ENCODE data around the gene MSH4.
A peak's percentile ranks its signal among the peaks of the same experiment; 100 is the strongest.
"Not testable (repeated sequence)": the region's sequence is repeated elsewhere in the genome, so short reads cannot be mapped to it uniquely, and the experiment has no call there.

MSH4 gene

GRCh38 chr1:75796376-75797272, at the start of gene MSH4:
TSS of gene MSH4 (plus strand) at chr1:75796882. CDS start at chr1:75796986, 104 bp downstream.
- H3K27me3 Mint-ChIP-seq (ENCODE audit: low read depth) = no peaks in the 10 kb centered on the region
- H3K36me3 Mint-ChIP-seq (ENCODE audit: low read depth) = peaks cover 46% of the 10 kb centered on the region
- no peak within 1 kb of the TSS for H3K4me3 Mint-ChIP-seq
- H3K4me1 Mint-ChIP-seq (ENCODE audit: low read depth) = peaks cover 4% of the 10 kb centered on the region
- H3K27ac Mint-ChIP-seq = no peak within 1 kb of the TSS
- H3K9me3 Mint-ChIP-seq = no peaks in the 10 kb centered on the region

DNA sequence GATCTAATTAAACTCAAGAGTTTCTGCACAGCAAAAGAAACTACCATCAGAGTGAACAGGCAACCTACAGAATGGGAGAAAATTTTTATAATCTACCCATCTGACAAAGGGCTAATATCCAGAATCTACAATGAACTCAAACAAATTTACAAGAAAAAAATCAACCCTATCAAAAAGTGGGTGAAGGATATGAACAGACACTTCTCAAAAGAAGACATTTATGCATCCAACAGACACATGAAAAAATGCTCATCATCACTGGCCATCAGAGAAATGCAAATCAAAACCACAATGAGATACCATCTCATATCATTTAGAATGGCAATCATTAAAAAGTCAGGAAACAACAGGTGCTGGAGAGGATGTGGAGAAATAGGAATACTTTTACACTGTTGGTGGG, 39.5 kb upstream of the MSH4 start:
- H3K4me1 Mint-ChIP-seq (ENCODE audit: low read depth); H3K27ac Mint-ChIP-seq; H3K27me3 Mint-ChIP-seq (ENCODE audit: low read depth); H3K4me3 Mint-ChIP-seq: not testable (repeated sequence)
- H3K9me3 Mint-ChIP-seq = peaks cover 25% of the 10 kb centered on the region
- peaks cover 58% of the 10 kb centered on the region for H3K36me3 Mint-ChIP-seq (ENCODE audit: low read depth)

- not testable (repeated sequence) for H3K4me3 Mint-ChIP-seq; H3K27me3 Mint-ChIP-seq (ENCODE audit: low read depth); H3K4me1 Mint-ChIP-seq (ENCODE audit: low read depth); H3K27ac Mint-ChIP-seq
- Mint-ChIP-seq H3K36me3 (ENCODE audit: low read depth) (peaks cover 47% of the 10 kb centered on the region), H3K9me3 (peaks cover 25% of the 10 kb centered on the region)
Observed at GRCh38 chr1:75758543-75758942, 38.1 kb upstream of the MSH4 start.

- Mint-ChIP-seq H3K4me1 (ENCODE audit: low read depth) (no peaks in the 10 kb centered on the region), H3K4me3 (no peak overlapping the region), H3K27me3 (ENCODE audit: low read depth) (no peaks in the 10 kb centered on the region), H3K27ac (no peak overlapping the region), H3K36me3 (ENCODE audit: low read depth) (peaks cover 3% of the 10 kb centered on the region), H3K9me3 (no peaks in the 10 kb centered on the region)
Observed at GRCh38 chr1:75764057-75764655, 32.5 kb upstream of the MSH4 start.

DNA sequence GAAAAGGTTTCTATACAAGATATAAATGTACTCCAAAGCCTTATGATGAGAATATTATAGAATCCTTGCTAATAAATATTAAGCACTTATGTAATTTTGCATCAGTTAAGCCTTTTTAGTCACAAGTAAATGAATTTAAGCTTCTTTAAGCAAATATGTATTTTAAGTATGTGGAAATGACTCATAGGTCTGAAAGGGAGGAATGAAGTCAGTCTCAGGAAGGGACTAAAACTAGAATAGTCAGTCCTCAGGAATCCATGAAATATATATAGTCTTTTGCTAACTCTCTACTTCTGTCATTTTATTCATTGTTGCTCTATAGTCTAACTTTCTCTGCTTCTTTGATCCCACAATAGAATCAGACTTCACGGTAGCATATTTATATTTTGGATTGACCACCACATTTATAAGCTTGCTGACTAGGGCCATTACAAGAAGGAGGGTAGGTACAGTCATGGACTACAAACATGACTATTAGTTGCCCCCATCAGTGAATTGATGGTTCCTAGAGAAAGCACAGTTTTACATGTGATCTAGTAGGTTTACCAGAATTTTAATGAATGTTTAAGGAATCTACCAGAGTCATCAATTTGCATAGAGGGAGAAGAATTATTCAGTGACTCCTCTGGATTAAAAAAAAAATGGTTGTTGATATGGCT, 30.9 kb upstream of the MSH4 start:
- Mint-ChIP-seq H3K27me3 (ENCODE audit: low read depth) (no peaks in the 10 kb centered on the region), H3K9me3 (no peaks in the 10 kb centered on the region), H3K27ac (no peak overlapping the region), H3K4me1 (ENCODE audit: low read depth) (no peaks in the 10 kb centered on the region), H3K4me3 (no peak overlapping the region), H3K36me3 (ENCODE audit: low read depth) (peaks cover 2% of the 10 kb centered on the region)

DNA sequence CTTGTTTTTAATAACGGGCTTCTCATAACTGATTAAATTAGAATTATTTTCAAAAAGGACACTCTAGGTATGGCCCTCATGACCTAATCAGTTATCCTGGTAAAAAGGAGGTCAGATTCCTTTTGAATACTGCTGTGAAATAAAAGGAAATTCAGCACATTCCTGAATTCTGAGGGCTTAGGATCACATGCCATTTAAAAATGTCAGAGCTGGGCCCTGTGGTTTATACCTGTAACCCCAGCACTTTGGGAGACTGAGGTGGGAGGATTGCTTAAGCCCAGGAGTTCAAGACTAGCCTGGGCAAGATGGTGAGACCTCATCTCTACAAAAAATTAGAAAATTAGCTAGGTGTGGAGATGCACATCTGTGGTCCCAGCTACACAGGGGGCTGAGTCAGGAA, 28.7 kb upstream of the MSH4 start:
- Mint-ChIP-seq H3K36me3 (ENCODE audit: low read depth) (no peaks in the 10 kb centered on the region), H3K27ac (no peak overlapping the region), H3K4me3 (no peak overlapping the region), H3K4me1 (ENCODE audit: low read depth) (no peaks in the 10 kb centered on the region), H3K27me3 (ENCODE audit: low read depth) (no peaks in the 10 kb centered on the region), H3K9me3 (no peaks in the 10 kb centered on the region)

GRCh38 chr1:75770761-75771160, 25.9 kb upstream of the MSH4 start:
- no peaks in the 10 kb centered on the region for H3K36me3 Mint-ChIP-seq (ENCODE audit: low read depth)
- H3K9me3 Mint-ChIP-seq = no peaks in the 10 kb centered on the region
- H3K27ac Mint-ChIP-seq = no peak overlapping the region
- H3K4me1 Mint-ChIP-seq (ENCODE audit: low read depth) = peaks cover 2% of the 10 kb centered on the region
- H3K4me3 Mint-ChIP-seq = no peak overlapping the region
- H3K27me3 Mint-ChIP-seq (ENCODE audit: low read depth) = no peaks in the 10 kb centered on the region

GRCh38 chr1:75771978-75772377, 24.7 kb upstream of the MSH4 start:
- peaks cover 2% of the 10 kb centered on the region for H3K4me1 Mint-ChIP-seq (ENCODE audit: low read depth)
- H3K27ac Mint-ChIP-seq = no peak overlapping the region
- H3K27me3 Mint-ChIP-seq (ENCODE audit: low read depth) = no peaks in the 10 kb centered on the region
- no peak overlapping the region for H3K4me3 Mint-ChIP-seq
- H3K9me3 Mint-ChIP-seq = no peaks in the 10 kb centered on the region
- H3K36me3 Mint-ChIP-seq (ENCODE audit: low read depth) = no peaks in the 10 kb centered on the region

DNA sequence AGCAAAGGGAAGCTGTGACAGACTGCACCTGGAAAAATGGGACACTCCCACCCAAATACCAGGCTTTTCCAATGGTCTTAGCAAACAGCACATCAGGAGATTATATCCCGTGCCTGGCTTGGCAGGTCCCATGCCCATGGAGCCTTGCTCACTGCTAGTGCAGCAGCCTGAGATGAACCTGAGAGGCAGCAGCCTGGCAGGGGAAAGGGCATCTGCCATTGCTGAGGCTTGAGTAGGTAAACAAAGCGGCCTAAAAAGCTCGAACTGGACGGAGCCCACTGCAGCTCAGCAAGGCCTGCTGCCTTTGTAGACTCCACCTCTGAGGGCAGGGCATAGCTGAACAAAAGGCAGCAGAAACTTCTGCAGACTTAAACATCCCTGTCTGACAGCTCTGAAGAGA, 18.9 kb upstream of the MSH4 start:
- H3K27ac Mint-ChIP-seq; H3K4me3 Mint-ChIP-seq; H3K4me1 Mint-ChIP-seq (ENCODE audit: low read depth); H3K9me3 Mint-ChIP-seq; H3K36me3 Mint-ChIP-seq (ENCODE audit: low read depth): not testable (repeated sequence)
- peaks cover 31% of the 10 kb centered on the region for H3K27me3 Mint-ChIP-seq (ENCODE audit: low read depth)

GRCh38 chr1:75778694-75779093, 18.0 kb upstream of the MSH4 start:
- H3K9me3 Mint-ChIP-seq; H3K36me3 Mint-ChIP-seq (ENCODE audit: low read depth); H3K4me3 Mint-ChIP-seq; H3K27ac Mint-ChIP-seq; H3K4me1 Mint-ChIP-seq (ENCODE audit: low read depth): not testable (repeated sequence)
- peaks cover 31% of the 10 kb centered on the region for H3K27me3 Mint-ChIP-seq (ENCODE audit: low read depth)

DNA sequence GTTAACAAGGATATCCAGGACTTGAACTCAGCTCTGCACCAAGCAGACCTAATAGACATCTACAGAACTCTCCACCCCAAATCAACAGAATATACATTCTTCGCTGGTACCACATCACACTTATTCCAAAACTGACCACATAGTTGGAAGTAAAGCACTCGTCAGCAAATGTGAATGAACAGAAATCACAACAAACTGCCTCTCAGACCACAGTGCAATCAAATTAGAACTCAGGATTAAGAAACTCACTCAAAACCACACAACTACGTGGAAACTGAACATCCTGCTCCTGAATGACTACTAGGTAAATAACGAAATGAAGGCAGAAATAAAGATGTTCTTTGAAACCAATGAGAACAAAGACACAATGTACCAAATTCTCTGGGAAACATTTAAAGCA, 16.5 kb upstream of the MSH4 start:
- H3K4me3 Mint-ChIP-seq; H3K36me3 Mint-ChIP-seq (ENCODE audit: low read depth); H3K27ac Mint-ChIP-seq; H3K4me1 Mint-ChIP-seq (ENCODE audit: low read depth); H3K9me3 Mint-ChIP-seq: not testable (repeated sequence)
- H3K27me3 Mint-ChIP-seq (ENCODE audit: low read depth) = peaks cover 31% of the 10 kb centered on the region

GRCh38 chr1:75783920-75784319, 12.8 kb upstream of the MSH4 start:
- not testable (repeated sequence) for H3K9me3 Mint-ChIP-seq
- H3K4me1 Mint-ChIP-seq (ENCODE audit: low read depth) = peaks cover 26% of the 10 kb centered on the region

DNA sequence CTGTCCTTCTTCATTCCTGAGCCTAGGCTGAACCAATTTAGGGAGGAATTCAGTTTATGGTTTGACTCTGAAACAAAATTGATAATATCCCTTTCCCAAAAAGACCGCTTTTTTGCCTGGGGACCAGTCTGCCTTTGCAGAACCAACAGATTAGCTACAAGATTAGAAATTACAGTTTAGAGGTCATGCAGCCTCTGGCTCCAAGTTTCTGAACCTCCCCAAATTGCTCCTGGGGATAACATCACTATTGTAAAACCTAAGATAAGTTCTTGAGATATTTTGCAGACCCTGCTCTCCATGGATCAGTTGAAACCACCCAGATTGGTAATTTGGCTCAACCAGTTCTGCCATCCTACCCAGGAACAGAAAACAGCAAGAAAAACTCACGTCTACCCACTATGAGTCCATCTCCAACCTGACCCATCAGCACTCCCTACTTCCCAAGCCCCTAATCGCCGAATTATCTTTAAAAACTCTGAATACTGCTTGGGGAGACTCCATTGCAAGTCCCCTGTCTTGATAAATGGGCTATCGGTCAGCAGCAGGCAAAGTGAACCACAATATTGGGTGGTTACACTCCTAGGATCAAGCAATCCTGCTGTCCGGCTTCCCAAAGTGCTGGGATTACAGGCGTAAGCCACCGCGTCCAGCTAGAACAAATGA, 11.2 kb upstream of the MSH4 start:
- Mint-ChIP-seq H3K4me1 (ENCODE audit: low read depth) (peaks cover 33% of the 10 kb centered on the region), H3K27ac (peak overlapping the region; percentile 97), H3K4me3 (peak overlapping the region; percentile 98), H3K27me3 (ENCODE audit: low read depth) (peaks cover 12% of the 10 kb centered on the region), H3K9me3 (peaks cover 3% of the 10 kb centered on the region), H3K36me3 (ENCODE audit: low read depth) (peaks cover 38% of the 10 kb centered on the region)

More at GRCh38 chr1:75783920-75784319, 12.8 kb upstream of the MSH4 start:
- Mint-ChIP-seq H3K4me3 (peak overlapping the region; percentile 43), H3K27ac (peak overlapping the region; percentile 55), H3K36me3 (ENCODE audit: low read depth) (peaks cover 24% of the 10 kb centered on the region), H3K27me3 (ENCODE audit: low read depth) (peaks cover 25% of the 10 kb centered on the region)

DNA sequence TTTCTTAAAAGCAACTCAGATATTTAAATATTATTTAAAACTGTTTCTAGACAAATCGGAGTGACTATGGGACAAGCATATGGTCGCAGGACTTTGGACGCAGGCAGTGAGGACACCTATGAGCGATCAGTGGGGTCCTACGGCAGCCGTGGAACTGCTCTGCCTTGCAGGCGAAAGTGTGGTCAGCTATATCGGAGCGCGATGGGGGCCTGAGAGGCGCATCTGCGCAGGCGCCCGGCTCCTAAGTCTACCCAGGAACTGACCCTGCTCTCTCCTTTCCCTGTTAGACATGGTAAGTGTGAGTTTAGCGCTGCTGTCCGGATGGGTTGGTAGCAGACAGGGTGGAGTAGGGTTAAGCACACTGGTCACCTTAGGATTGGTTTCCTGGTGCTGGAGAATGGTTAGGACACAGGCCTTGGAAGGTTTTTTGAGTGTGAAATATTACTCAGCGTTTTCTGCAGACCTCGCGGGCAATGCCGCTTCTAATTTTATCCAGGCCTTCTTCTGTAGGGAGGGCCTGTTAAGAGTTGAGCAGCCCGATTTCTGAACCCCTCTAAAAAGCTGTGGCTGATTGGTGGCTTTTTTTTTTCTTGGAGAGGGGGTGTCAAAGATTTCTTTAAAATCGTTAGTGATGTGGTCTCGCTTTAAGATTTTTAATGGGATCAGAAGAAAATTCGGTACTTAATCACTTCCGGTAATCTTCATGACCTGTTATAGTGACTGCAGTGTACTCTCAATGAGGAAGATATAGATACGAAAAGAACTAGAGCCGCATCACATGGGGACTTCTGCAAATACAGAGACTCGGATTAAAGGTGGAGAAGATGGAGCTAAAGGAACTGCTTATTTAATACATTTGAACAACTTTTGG, 10.5 kb upstream of the MSH4 start, which contains the start of gene RABGGTB:
TSS of gene RABGGTB (plus strand) at position 274 of the 871 bp plus-strand sequence. CDS start at position 290, 16 bp downstream.
- peaks cover 44% of the 10 kb centered on the region for H3K36me3 Mint-ChIP-seq (ENCODE audit: low read depth)
- peaks cover 39% of the 10 kb centered on the region for H3K4me1 Mint-ChIP-seq (ENCODE audit: low read depth)

More for the DNA sequence above, 10.5 kb upstream of the MSH4 start, which contains the start of gene RABGGTB:
- H3K9me3 Mint-ChIP-seq = no peaks in the 10 kb centered on the region
- H3K27ac Mint-ChIP-seq = peak within 1 kb of the TSS; percentile 97
- peaks cover 6% of the 10 kb centered on the region for H3K27me3 Mint-ChIP-seq (ENCODE audit: low read depth)
- H3K4me3 Mint-ChIP-seq = peak within 1 kb of the TSS; percentile 98
